ENCODE measurements around the gene PADI1.

PADI1 gene

GRCh38 chr1:17244821-17245740 lies 40.2 kb downstream of the PADI1 start:
- H3K4me1 ChIP-seq = no peaks in the 10 kb centered on the region
- H3K9me3 ChIP-seq (ENCODE audit: control insufficient read depth, low read length) = no peaks in the 10 kb centered on the region
- H3K79me2 ChIP-seq = no peaks in the 10 kb centered on the region
- H3K9ac ChIP-seq = no peak overlapping the region
- H3K36me3 ChIP-seq (ENCODE audit: control insufficient read depth, insufficient read depth, low read length) = no peaks in the 10 kb centered on the region
- no peak overlapping the region for H2AFZ ChIP-seq
- H3K27me3 ChIP-seq (ENCODE audit: control insufficient read depth, insufficient read depth, low read length) = no peaks in the 10 kb centered on the region
- H3K4me3 ChIP-seq (ENCODE audit: low read depth, low read length) = no peak overlapping the region
- no peak overlapping the region for H3K4me2 ChIP-seq (ENCODE audit: low read length)
- no peak overlapping the region for H3K27ac ChIP-seq
- no peak for TF ChIP-seq CTCF (IDR thresholded peaks at IDR 0.05)

- H3K4me1 ChIP-seq = no peaks in the 10 kb centered on the region
- H3K9me3 ChIP-seq (ENCODE audit: control insufficient read depth, low read length) = no peaks in the 10 kb centered on the region
- TF ChIP-seq CTCF (IDR thresholded peaks at IDR 0.05) = no peak
- no peak overlapping the region for H3K9ac ChIP-seq
- no peak overlapping the region for H3K4me3 ChIP-seq (ENCODE audit: low read depth, low read length)
- no peak overlapping the region for H3K27ac ChIP-seq
- H2AFZ ChIP-seq = no peak overlapping the region
- no peaks in the 10 kb centered on the region for H3K79me2 ChIP-seq
- H3K27me3 ChIP-seq (ENCODE audit: control insufficient read depth, insufficient read depth, low read length) = no peaks in the 10 kb centered on the region
- no peaks in the 10 kb centered on the region for H3K36me3 ChIP-seq (ENCODE audit: control insufficient read depth, insufficient read depth, low read length)
- H3K4me2 ChIP-seq (ENCODE audit: low read length) = no peak overlapping the region
Observed at GRCh38 chr1:17245816-17246325, 40.9 kb downstream of the PADI1 start.

GRCh38 chr1:17246971-17247370 lies 42.0 kb downstream of the PADI1 start:
- Histone ChIP-seq H3K27me3 (ENCODE audit: control insufficient read depth, insufficient read depth, low read length) (no peaks in the 10 kb centered on the region), H3K79me2 (no peaks in the 10 kb centered on the region), H3K9ac (no peak overlapping the region), H3K36me3 (ENCODE audit: control insufficient read depth, insufficient read depth, low read length) (no peaks in the 10 kb centered on the region), H3K27ac (no peak overlapping the region), H3K4me3 (ENCODE audit: low read depth, low read length) (no peak overlapping the region), H3K4me1 (no peaks in the 10 kb centered on the region), H2AFZ (no peak overlapping the region), H3K9me3 (ENCODE audit: control insufficient read depth, low read length) (no peaks in the 10 kb centered on the region), H3K4me2 (ENCODE audit: low read length) (no peak overlapping the region)
- no peak for TF ChIP-seq CTCF (IDR thresholded peaks at IDR 0.05)

- H3K79me2 ChIP-seq = no peaks in the 10 kb centered on the region
- no peak for TF ChIP-seq CTCF (IDR thresholded peaks at IDR 0.05)
- H3K27me3 ChIP-seq (ENCODE audit: control insufficient read depth, insufficient read depth, low read length) = no peaks in the 10 kb centered on the region
- H3K9ac ChIP-seq = no peak within 1 kb of the TSS
- H3K27ac ChIP-seq = no peak within 1 kb of the TSS
- H3K36me3 ChIP-seq (ENCODE audit: control insufficient read depth, insufficient read depth, low read length) = no peaks in the 10 kb centered on the region
- H2AFZ ChIP-seq = no peak within 1 kb of the TSS
- no peak within 1 kb of the TSS for H3K4me2 ChIP-seq (ENCODE audit: low read length)
- no peaks in the 10 kb centered on the region for H3K9me3 ChIP-seq (ENCODE audit: control insufficient read depth, low read length)
- H3K4me1 ChIP-seq = no peaks in the 10 kb centered on the region
- H3K4me3 ChIP-seq (ENCODE audit: low read depth, low read length) = no peak within 1 kb of the TSS
Observed at GRCh38 chr1:17248781-17249180, 43.9 kb downstream of the PADI1 start, which contains the start of gene PADI3. PADI3 (plus strand) TSS chr1:17249098; CDS start chr1:17249138, 40 bp downstream.
